Body of pancreas (tissue), 4 donors: ENCODE results near the gene GDPD3.

ENCODE experiments used
- POLR2A ChIP-seq, 3 donors: fragments of 450-650 bp; IDR thresholded peaks; one replicate each; pipeline ENCODE4 v1.6.1; 2016; ENCODE audit warnings: antibody characterized with exemption in 3 of 3, mild to moderate bottlenecking in 2 of 3
- TF ChIP-seq, protein P1 (sequence below), 7 experiments: fragments of 450-650 bp in 4 of 7; fragments of 200-600 bp in 3 of 7; sonication (generic) in 3 of 7; IDR thresholded peaks; one replicate each; pipeline ENCODE4 v1.5.1; 2016 to 2019; ENCODE audit warnings: antibody characterized with exemption in 7 of 7

DNA sequence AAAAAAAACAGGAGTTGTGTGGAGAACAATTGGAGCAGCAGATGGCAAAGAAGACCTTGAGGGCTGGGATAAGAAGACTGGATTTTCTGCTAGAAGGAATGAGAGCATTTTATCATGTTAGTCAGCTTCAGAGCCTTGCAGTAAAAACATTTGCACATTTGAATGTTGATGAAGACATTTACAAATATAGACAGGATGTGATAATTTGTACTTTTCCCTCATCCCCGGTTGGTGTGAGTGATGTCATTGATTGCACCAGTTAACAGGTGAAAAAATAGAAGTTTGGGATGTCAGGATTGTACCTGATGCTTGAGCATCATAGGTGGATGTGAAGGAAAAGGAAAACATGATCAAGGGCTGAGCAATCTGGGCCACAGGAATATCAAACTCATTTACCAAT is 32.3 kb upstream of the GDPD3 start:
- TF ChIP-seq, protein P1, sequence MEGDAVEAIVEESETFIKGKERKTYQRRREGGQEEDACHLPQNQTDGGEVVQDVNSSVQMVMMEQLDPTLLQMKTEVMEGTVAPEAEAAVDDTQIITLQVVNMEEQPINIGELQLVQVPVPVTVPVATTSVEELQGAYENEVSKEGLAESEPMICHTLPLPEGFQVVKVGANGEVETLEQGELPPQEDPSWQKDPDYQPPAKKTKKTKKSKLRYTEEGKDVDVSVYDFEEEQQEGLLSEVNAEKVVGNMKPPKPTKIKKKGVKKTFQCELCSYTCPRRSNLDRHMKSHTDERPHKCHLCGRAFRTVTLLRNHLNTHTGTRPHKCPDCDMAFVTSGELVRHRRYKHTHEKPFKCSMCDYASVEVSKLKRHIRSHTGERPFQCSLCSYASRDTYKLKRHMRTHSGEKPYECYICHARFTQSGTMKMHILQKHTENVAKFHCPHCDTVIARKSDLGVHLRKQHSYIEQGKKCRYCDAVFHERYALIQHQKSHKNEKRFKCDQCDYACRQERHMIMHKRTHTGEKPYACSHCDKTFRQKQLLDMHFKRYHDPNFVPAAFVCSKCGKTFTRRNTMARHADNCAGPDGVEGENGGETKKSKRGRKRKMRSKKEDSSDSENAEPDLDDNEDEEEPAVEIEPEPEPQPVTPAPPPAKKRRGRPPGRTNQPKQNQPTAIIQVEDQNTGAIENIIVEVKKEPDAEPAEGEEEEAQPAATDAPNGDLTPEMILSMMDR (IDR thresholded peaks at IDR 0.05), result no peak
- no peak for TF ChIP-seq POLR2A (IDR thresholded peaks at IDR 0.05)
